Stimulated activated CD4-positive, alpha-beta T cell treated with anti-CD3 and anti-CD28 coated beads, Interleukin-1b, Interleukin-23, amount 100 ng/mL, for 1 hour (primary cell): ENCODE results near the gene PPM1M.

ENCODE experiments used
- DNase-seq, 2 donors: peaks; one replicate each; pipeline ENCODE4 v3.0.0-alpha.2; 2020; ENCODE audit warnings: low read depth in 2 of 2

The PPM1M gene

DNA sequence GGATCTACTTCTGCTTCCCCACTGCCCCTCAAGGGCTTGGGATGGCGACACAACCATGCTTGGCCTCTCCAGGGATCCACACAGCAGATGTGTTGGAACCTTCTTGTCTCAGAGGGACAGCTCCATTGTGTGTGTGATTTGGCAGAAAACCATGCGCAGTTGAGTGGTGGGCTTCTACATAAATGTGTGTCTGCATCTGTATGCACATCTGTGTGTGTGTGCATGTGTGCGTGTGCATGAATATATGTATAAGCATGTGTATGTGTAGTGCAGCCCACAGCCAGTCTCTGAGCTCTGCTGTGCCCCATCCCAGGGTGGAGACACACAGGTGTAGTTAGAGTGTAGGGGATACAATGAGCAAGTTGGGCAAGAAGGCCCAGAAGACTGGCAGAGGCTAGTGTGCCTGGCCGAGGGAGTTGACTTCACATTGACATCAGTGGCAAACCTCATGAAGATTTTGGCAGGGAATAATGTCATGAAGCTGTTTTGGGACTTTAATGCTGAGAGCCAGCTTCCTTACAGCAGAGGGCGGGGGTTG is 50.2 kb downstream of the PPM1M start:
- no peak for DNase-seq

DNA sequence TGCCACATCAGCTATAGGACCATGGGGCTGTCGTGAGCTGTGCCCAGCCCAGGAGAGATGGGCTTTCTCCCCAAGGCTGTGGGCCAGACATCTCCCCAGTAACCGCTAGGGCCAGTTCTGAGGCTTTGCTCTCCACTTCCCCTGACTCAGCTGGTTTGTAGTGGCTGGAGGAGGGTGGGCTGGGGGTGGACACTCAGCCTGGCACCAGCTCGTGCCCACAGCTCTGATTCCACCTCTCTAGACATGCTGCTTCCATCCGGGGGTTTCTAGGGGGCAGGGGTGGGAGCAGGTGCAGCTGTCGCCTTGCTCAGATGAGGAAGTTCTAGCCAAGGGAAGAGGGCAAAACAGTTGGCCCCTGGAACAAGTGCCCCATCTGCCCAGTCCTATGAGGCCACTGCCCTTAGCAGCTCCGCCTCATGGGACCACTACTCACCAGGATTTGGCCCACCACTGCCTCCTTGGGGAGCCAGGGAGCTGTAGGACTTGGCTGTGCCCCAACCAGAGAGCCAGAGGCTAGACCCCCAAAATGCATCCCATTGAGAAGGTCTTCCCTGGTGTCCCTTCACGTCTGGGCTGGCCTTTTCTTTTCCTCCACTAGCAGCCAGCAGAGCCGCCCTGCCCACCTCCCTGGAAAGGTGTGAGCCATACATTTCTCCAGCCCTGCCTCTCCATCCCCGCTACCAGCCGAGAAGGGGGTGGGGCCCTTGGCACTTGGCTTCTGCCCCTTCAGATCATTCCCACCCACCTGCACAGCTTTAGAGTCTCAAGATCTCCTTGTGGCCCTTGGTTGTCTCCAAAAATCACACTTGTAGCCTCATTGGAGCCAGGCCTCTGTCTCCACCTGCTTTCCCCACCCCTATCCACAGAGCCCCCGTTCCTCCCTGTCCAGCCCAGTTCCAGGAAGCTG is 51.9 kb downstream of the PPM1M start:
- DNase-seq, result no peak

DNA sequence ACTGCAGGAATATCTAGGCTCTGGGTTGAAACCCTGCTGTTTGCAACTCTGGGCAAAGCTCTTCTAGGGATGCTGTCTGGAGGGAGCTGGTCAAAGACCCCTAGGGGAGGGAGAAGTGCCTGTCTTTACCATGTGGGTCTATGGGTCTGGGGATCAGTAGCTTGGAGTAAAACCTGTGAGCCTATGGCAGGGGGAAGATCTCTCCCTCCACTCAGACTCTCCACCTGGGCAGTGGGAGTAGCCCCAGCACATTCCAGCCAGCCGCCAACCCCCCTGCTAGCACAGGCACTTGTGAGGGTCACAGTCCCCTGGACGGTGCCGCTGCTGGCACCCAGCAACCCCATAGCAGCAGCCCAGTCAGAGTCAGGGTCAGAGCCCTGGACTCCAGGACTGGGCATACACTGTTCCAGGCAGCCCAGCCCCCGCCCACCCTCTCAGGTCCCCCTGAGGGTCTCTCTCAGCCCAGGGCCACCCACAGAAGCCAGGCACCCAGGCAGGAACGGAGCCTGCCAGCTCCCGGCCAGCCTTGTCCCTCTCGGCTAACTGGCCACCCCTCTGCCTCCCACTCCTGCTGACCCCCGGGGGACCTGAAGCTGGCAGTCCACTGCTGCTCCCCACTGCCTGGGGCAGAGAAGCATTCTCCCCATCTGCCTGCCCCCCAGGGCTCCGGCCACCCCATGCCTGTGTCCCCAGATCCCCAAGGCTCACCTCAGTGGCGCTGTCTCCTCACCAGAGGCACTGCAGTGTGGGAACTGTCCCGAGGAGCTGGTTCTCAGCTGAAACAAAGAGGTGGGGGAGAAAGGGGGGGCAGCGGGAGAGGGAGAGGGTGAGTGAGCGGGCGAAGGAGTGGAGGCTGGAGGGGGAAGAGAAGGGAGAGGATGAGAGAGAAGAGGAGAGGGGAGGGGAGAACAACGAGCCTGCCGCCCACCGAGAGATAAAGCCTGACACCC is 52.9 kb downstream of the PPM1M start:
- no peak for DNase-seq

DNA sequence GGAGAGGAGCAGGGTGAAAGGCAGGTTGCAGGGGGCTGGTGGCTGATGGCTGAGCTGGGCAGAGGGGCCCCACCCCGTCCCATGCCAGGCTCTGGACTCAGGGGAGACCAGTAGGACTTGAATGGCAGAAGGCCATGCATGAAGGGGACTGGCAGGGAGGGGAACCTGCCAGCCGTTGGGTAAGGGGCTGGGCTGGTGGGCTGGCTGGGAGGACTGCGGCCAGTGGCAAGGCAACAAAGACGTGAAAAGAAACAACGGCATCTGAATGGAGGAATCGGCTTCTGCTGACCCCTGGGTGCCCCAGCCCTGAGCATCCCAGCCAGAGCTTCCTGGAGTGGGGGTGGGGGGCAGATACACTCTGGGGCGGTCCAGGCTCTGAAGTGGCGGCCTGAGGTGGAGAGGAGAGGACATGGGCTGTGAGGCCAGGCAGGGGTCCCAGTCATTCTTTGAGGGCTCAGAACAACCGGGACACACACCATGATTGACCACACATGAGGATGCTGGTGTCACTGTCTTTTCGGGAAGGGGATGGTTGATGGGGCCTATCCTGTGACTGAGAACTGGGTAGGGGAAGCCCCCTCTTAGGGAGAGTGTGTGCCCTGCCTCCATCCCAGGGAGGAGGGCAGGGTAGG is 53.8 kb downstream of the PPM1M start:
- DNase-seq, result no peak
